GM19023 (cell line): ENCODE results near the gene GPC2.
"Not testable (repeated sequence)": the region's sequence is repeated elsewhere in the genome, so short reads cannot be mapped to it uniquely, and the experiment has no call there.

Experiments
- ATAC-seq: cut with Tn5 transposase; IDR thresholded peaks from one replicate; pipeline ENCODE4 v1.9.1; 2021; ENCODE audit warnings: mild to moderate bottlenecking, moderate library complexity; ENCODE audit not compliant: unreplicated experiment

The GPC2 gene

GRCh38 chr7:100204454-100204853 lies 27.3 kb upstream of the GPC2 start:
- no peak for ATAC-seq

- no peak for ATAC-seq
Observed at GRCh38 chr7:100200693-100201092, 23.5 kb upstream of the GPC2 start.

- ATAC-seq, result no peak
Observed at GRCh38 chr7:100198266-100198665, 21.1 kb upstream of the GPC2 start.

- not testable (repeated sequence) for ATAC-seq
Observed at GRCh38 chr7:100195901-100196322, 18.7 kb upstream of the GPC2 start.

GRCh38 chr7:100195222-100195621 lies 18.0 kb upstream of the GPC2 start:
- no peak for ATAC-seq

- ATAC-seq, result no peak
Observed at GRCh38 chr7:100192969-100193368, 15.8 kb upstream of the GPC2 start.

GRCh38 chr7:100192281-100192862 lies 15.2 kb upstream of the GPC2 start:
- not testable (repeated sequence) for ATAC-seq

- ATAC-seq, result no peak
Observed at GRCh38 chr7:100191775-100192174, 14.6 kb upstream of the GPC2 start.

GRCh38 chr7:100190048-100190711 lies 13.0 kb upstream of the GPC2 start:
- ATAC-seq, result no peak

- ATAC-seq, result no peak
Observed at GRCh38 chr7:100189061-100189460, 11.9 kb upstream of the GPC2 start.

- ATAC-seq, result no peak
Observed at GRCh38 chr7:100185726-100186125, 8.5 kb upstream of the GPC2 start.

GRCh38 chr7:100183090-100183489 lies 5.9 kb upstream of the GPC2 start:
- not testable (repeated sequence) for ATAC-seq

- not testable (repeated sequence) for ATAC-seq
Observed at GRCh38 chr7:100182616-100183015, 5.4 kb upstream of the GPC2 start.

- not testable (repeated sequence) for ATAC-seq
Observed at GRCh38 chr7:100180084-100180483, 2.9 kb upstream of the GPC2 start.

- ATAC-seq, result no peak
Observed at GRCh38 chr7:100176096-100177044, 811 bp downstream of the GPC2 start.

GRCh38 chr7:100175296-100175935 lies 1.8 kb downstream of the GPC2 start:
- no peak for ATAC-seq

GRCh38 chr7:100174582-100174981 lies 2.6 kb downstream of the GPC2 start:
- ATAC-seq, result no peak

- ATAC-seq, result no peak
Observed at GRCh38 chr7:100173806-100174495, 3.2 kb downstream of the GPC2 start.

GRCh38 chr7:100171840-100172239 lies 5.3 kb downstream of the GPC2 start:
- no peak for ATAC-seq

- no peak for ATAC-seq
Observed at GRCh38 chr7:100171087-100171681, 6.0 kb downstream of the GPC2 start.
